Right atrium auricular region (tissue), 2 donors: Measurements from ENCODE around the gene C9orf78. TPM values are rescaled to one million over a fixed set of nuclear protein-coding genes. Genes with fewer than 3 reads are reported as not detected.

Experiments
- DNase-seq: peaks from one replicate; pipeline ENCODE4 v3.0.0-alpha.2; 2019; ENCODE audit warnings: low spot score
- H3K27ac ChIP-seq, 2 donors: fragments of 200-600 bp; sonication (generic); 1 replicate in 1 of 2; 2 replicates in 1 of 2; pipeline ENCODE4 v1.5.1; 2016 to 2019
- H3K27me3 ChIP-seq, 2 donors: fragments of 200-600 bp; sonication (generic); one replicate each; pipeline versions ENCODE4 v1.5.1 to v1.6.0; 2017 to 2019
- H3K36me3 ChIP-seq: fragments of 200-600 bp; sonication (generic); one replicate; pipeline ENCODE4 v1.5.1; 2016
- H3K4me1 ChIP-seq, 2 donors: fragments of 200-600 bp; sonication (generic); one replicate each; pipeline versions ENCODE4 v1.5.1 to v1.6.0; 2017 to 2019
- H3K4me3 ChIP-seq, 2 donors: fragments of 200-600 bp; sonication (generic); 1 replicate in 1 of 2; 2 replicates in 1 of 2; pipeline ENCODE4 v1.5.1; 2017 to 2019; ENCODE audit warnings: mild to moderate bottlenecking in 1 of 2, moderate library complexity in 1 of 2
- H3K9me3 ChIP-seq, 2 donors: fragments of 200-600 bp; sonication (generic); one replicate each; pipeline ENCODE4 v1.5.1; 2019
- CTCF ChIP-seq, 2 donors: fragments of 200-600 bp; sonication (generic); IDR thresholded peaks; one replicate each; pipeline ENCODE4 v1.5.1; 2019; ENCODE audit warnings: antibody characterized with exemption in 2 of 2
- total RNA-seq, 2 donors: library from RNA; depleted of rRNA; stranded (reverse); fragments of >200 nt; gene quantifications; one replicate each; pipeline ENCODE4 v1.1.0, GENCODE V29; 2016

Gene C9orf78
- total RNA-seq, 2 donors from 2014 or later: 43.1 to 67.2 TPM

- no peaks in the 10 kb centered on the region for H3K27me3 ChIP-seq
- no peak overlapping the region for H3K27ac ChIP-seq
- peaks cover 63% of the 10 kb centered on the region for H3K36me3 ChIP-seq
- no peaks in the 10 kb centered on the region for H3K9me3 ChIP-seq
- DNase-seq: no peak
- no peak for TF ChIP-seq CTCF (IDR thresholded peaks at IDR 0.05)
- H3K4me3 ChIP-seq: no peak overlapping the region
- no peaks in the 10 kb centered on the region for H3K4me1 ChIP-seq
These were observed 22.1 kb upstream of the C9orf78 start for GRCh38 chr9:129857207-129857606.

- Histone ChIP-seq H3K27me3 (no peaks in the 10 kb centered on the region), H3K27ac (no peak overlapping the region), H3K36me3 (peaks cover 56% of the 10 kb centered on the region), H3K4me3 (no peak overlapping the region), H3K9me3 (no peaks in the 10 kb centered on the region), H3K4me1 (no peaks in the 10 kb centered on the region)
- TF ChIP-seq CTCF (IDR thresholded peaks at IDR 0.05): no peak
- DNase-seq: no peak
These were observed 19.6 kb upstream of the C9orf78 start for GRCh38 chr9:129854588-129855110.

GRCh38 chr9:129853614-129854013 lies 18.5 kb upstream of the C9orf78 start:
- no peak overlapping the region for H3K27ac ChIP-seq
- no peak overlapping the region for H3K4me3 ChIP-seq
- no peak for DNase-seq
- no peaks in the 10 kb centered on the region for H3K9me3 ChIP-seq
- no peak for TF ChIP-seq CTCF (IDR thresholded peaks at IDR 0.05)
- no peaks in the 10 kb centered on the region for H3K4me1 ChIP-seq
- H3K36me3 ChIP-seq: peaks cover 52% of the 10 kb centered on the region
- no peaks in the 10 kb centered on the region for H3K27me3 ChIP-seq

GRCh38 chr9:129852579-129852978 lies 17.5 kb upstream of the C9orf78 start:
- no peak for TF ChIP-seq CTCF (IDR thresholded peaks at IDR 0.05)
- H3K27ac ChIP-seq: no peak overlapping the region
- no peaks in the 10 kb centered on the region for H3K4me1 ChIP-seq
- H3K27me3 ChIP-seq: no peaks in the 10 kb centered on the region
- no peak overlapping the region for H3K4me3 ChIP-seq
- H3K9me3 ChIP-seq: no peaks in the 10 kb centered on the region
- peaks cover 42% of the 10 kb centered on the region for H3K36me3 ChIP-seq
- no peak for DNase-seq

GRCh38 chr9:129851821-129852220 lies 16.7 kb upstream of the C9orf78 start:
- H3K9me3 ChIP-seq: no peaks in the 10 kb centered on the region
- no peak overlapping the region for H3K27ac ChIP-seq
- no peaks in the 10 kb centered on the region for H3K27me3 ChIP-seq
- no peak for TF ChIP-seq CTCF (IDR thresholded peaks at IDR 0.05)
- H3K4me1 ChIP-seq: no peaks in the 10 kb centered on the region
- no peak for DNase-seq
- no peak overlapping the region for H3K4me3 ChIP-seq
- H3K36me3 ChIP-seq: peaks cover 39% of the 10 kb centered on the region
